C4-2B (cell line): Measurements from ENCODE around the gene ZNF41.

Experiments
- ZFX ChIP-seq: fragments of 450-650 bp; IDR thresholded peaks from 2 replicates; pipeline ENCODE4 v1.6.1; 2017
- TF ChIP-seq, protein P1 (sequence below): fragments of 450-650 bp; conservative IDR thresholded peaks from 2 replicates; pipeline ENCODE4 v1.5.1; 2017; ENCODE audit warnings: mild to moderate bottlenecking

GRCh38 chrX:47530049-47530448, 47.0 kb upstream of the ZNF41 start:
- TF ChIP-seq ZFX: no peak
- TF ChIP-seq, protein P1, sequence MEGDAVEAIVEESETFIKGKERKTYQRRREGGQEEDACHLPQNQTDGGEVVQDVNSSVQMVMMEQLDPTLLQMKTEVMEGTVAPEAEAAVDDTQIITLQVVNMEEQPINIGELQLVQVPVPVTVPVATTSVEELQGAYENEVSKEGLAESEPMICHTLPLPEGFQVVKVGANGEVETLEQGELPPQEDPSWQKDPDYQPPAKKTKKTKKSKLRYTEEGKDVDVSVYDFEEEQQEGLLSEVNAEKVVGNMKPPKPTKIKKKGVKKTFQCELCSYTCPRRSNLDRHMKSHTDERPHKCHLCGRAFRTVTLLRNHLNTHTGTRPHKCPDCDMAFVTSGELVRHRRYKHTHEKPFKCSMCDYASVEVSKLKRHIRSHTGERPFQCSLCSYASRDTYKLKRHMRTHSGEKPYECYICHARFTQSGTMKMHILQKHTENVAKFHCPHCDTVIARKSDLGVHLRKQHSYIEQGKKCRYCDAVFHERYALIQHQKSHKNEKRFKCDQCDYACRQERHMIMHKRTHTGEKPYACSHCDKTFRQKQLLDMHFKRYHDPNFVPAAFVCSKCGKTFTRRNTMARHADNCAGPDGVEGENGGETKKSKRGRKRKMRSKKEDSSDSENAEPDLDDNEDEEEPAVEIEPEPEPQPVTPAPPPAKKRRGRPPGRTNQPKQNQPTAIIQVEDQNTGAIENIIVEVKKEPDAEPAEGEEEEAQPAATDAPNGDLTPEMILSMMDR: no peak
